WTC11 (cell line): ENCODE results near the gene MBD3L3. TPM values are rescaled to one million over a fixed set of nuclear protein-coding genes. Genes with fewer than 3 reads are reported as not detected.

ENCODE experiments used
- ATAC-seq: fragments of 200-7000 bp; cut with Tn5 transposase; 2 replicates; pipeline ENCODE4 v1.10.0; 2021; ENCODE audit warnings: mild to moderate bottlenecking, moderate library complexity
- CTCF ChIA-PET: fragments of 300-600 bp; sonication (Branson Sonifier 250); formaldehyde crosslinking; loops from one replicate; lab custom pipeline; 2021; ENCODE audit warnings: antibody characterized with exemption; lab: Charles Lee
- POLR2A ChIA-PET: fragments of 350-600 bp; sonication (Branson Sonifier 250); formaldehyde crosslinking; loops from one replicate; lab custom pipeline; 2021; ENCODE audit warnings: antibody characterized with exemption; lab: Charles Lee
- DNase-seq: peaks from one replicate; pipeline ENCODE4 v3.0.0; 2021; ENCODE audit warnings: low spot score
- H3K27ac Mint-ChIP-seq: 2 replicates; pipeline ENCODE4 v1.8.0; 2021; ENCODE audit warnings: mixed read lengths
- H3K27me3 Mint-ChIP-seq: 2 replicates; pipeline ENCODE4 v1.8.0; 2021; ENCODE audit warnings: low read depth, mild to moderate bottlenecking, moderate library complexity, mixed read lengths
- H3K36me3 Mint-ChIP-seq: 2 replicates; pipeline ENCODE4 v1.8.0; 2021; ENCODE audit warnings: mixed read lengths
- H3K4me1 Mint-ChIP-seq: 2 replicates; pipeline ENCODE4 v1.8.0; 2022; ENCODE audit warnings: mixed read lengths
- H3K4me3 Mint-ChIP-seq: 2 replicates; pipeline ENCODE4 v1.8.0; 2021; ENCODE audit warnings: mild to moderate bottlenecking, moderate library complexity, mixed read lengths
- H3K9me3 Mint-ChIP-seq: 2 replicates; pipeline ENCODE4 v1.8.0; 2021; ENCODE audit warnings: mixed read lengths
- AFF4 ChIP-seq: sonication (generic); formaldehyde crosslinking; IDR thresholded peaks from 2 replicates; pipeline ENCODE4 v1.8.1; 2023; ENCODE audit warnings: mild to moderate bottlenecking, missing genetic modification reagents, borderline replicate concordance
- ARID4B ChIP-seq: sonication (generic); formaldehyde crosslinking; IDR thresholded peaks from 2 replicates; pipeline ENCODE4 v1.8.0; 2023; ENCODE audit warnings: missing genetic modification reagents, mild to moderate bottlenecking, borderline replicate concordance
- ERG ChIP-seq: fragments of 250-450 bp; sonication (Bioruptor Pico); IDR thresholded peaks from 2 replicates; pipeline ENCODE4 v1.8.0; 2021; ENCODE audit warnings: mild to moderate bottlenecking
- FOXP4 ChIP-seq: sonication (generic); formaldehyde crosslinking; IDR thresholded peaks from 2 replicates; pipeline ENCODE4 v1.8.0; 2022; ENCODE audit warnings: mild to moderate bottlenecking, missing genetic modification reagents
- MAX ChIP-seq: sonication (generic); formaldehyde crosslinking; IDR thresholded peaks from 2 replicates; pipeline ENCODE4 v1.8.0; 2022; ENCODE audit warnings: mild to moderate bottlenecking, missing genetic modification reagents
- NFYB ChIP-seq: sonication (generic); formaldehyde crosslinking; conservative IDR thresholded peaks from 2 replicates; pipeline ENCODE4 v1.8.0; 2022; ENCODE audit warnings: low read depth, missing genetic modification reagents
- PRDM15 ChIP-seq: sonication (generic); formaldehyde crosslinking; IDR thresholded peaks from 2 replicates; pipeline ENCODE4 v1.8.0; 2022; ENCODE audit warnings: missing genetic modification reagents
- SMAD4 ChIP-seq: sonication (generic); formaldehyde crosslinking; IDR thresholded peaks from 2 replicates; pipeline ENCODE4 v1.8.0; 2022; ENCODE audit warnings: mild to moderate bottlenecking, missing genetic modification reagents
- TEAD4 ChIP-seq: sonication (generic); formaldehyde crosslinking; IDR thresholded peaks from 2 replicates; pipeline ENCODE4 v1.8.0; 2022; ENCODE audit warnings: mild to moderate bottlenecking, missing genetic modification reagents
- ZNF512 ChIP-seq: sonication (generic); formaldehyde crosslinking; IDR thresholded peaks from 2 replicates; pipeline ENCODE4 v1.8.1; 2022; ENCODE audit warnings: missing genetic modification reagents, borderline replicate concordance
- total RNA-seq: library from RNA; stranded (reverse); gene quantifications from 3 replicates; pipeline ENCODE4 v1.2.3, GENCODE V29; 2021

The MBD3L3 gene
- total RNA-seq, 1 experiment from 2014 or later: not detected

GRCh38 chr19:7076151-7076550, 17.7 kb upstream of the MBD3L3 start (continued):
- TF ChIP-seq FOXP4 (CRISPR knock-in tag) (no peak), ZNF512 (CRISPR knock-in tag) (no peak), NFYB (CRISPR knock-in tag) (no peak), PRDM15 (CRISPR knock-in tag) (no peak)

GRCh38 chr19:7074705-7075282, 16.3 kb upstream of the MBD3L3 start:
- CTCF ChIA-PET: no interaction called here
- H3K9me3 Mint-ChIP-seq: peaks cover 32% of the 10 kb centered on the region
- no peaks in the 10 kb centered on the region for H3K27me3 Mint-ChIP-seq
- TF ChIP-seq SMAD4 (CRISPR knock-in tag) (no peak), TEAD4 (CRISPR knock-in tag) (no peak), ERG (CRISPR knock-in tag) (no peak), MAX (no peak), AFF4 (CRISPR knock-in tag) (no peak), ARID4B (no peak)
- TF ChIP-seq, all 79 proteins: peak for 0
- peaks cover 63% of the 10 kb centered on the region for H3K36me3 Mint-ChIP-seq
- ATAC-seq (no peak), DNase-seq (no peak)
- no peak overlapping the region for H3K27ac Mint-ChIP-seq
- no peak overlapping the region for H3K4me3 Mint-ChIP-seq
- POLR2A ChIA-PET: no interaction called here
- H3K4me1 Mint-ChIP-seq: no peaks in the 10 kb centered on the region
